IMR-90 (cell line): ENCODE data around the gene ADAMTSL4. TPM values are rescaled to one million over a fixed set of nuclear protein-coding genes. Genes with fewer than 3 reads are reported as not detected.

Source experiments
- ATAC-seq: fragments of 200-7000 bp; cut with Tn5 transposase; 2 replicates; pipeline ENCODE4 v1.9.1; 2020; ENCODE audit warnings: low read depth, mild to moderate bottlenecking, moderate library complexity
- BruUV-seq: library from RNA; stranded (reverse); fragments of 400-500 nt; replicated peaks from 2 replicates; lab custom pipeline; 2021; lab: Mats Ljungman, UMichigan
- CTCF ChIA-PET: fragments of 300-600 bp; formaldehyde crosslinking; extraction: SDS; loops from one replicate; lab custom pipeline; 2021; ENCODE audit warnings: antibody characterized with exemption; lab: Yijun Ruan, JAX
- POLR2A ChIA-PET: fragments of 300-600 bp; sonication (Branson Sonifier 250); formaldehyde crosslinking; loops from one replicate; lab custom pipeline; 2022; ENCODE audit warnings: antibody characterized with exemption; ENCODE audit not compliant: unreplicated experiment; lab: Charles Lee
- DNase-seq: peaks from one replicate; pipeline ENCODE4 v3.0.0; 2013
- H2AFZ ChIP-seq: replicated peaks from 2 replicates; pipeline ENCODE3; 2013; ENCODE audit warnings: low read length, mild to moderate bottlenecking; ENCODE audit not compliant: poor library complexity
- H2AK5ac ChIP-seq: 2 replicates; pipeline ENCODE4 v1.6.1; 2013; ENCODE audit warnings: low read depth, low read length, inconsistent platforms
- H2AK9ac ChIP-seq: replicated peaks from 2 replicates; pipeline ENCODE3; 2013; ENCODE audit warnings: mild to moderate bottlenecking, low read depth, low read length, moderate library complexity; ENCODE audit not compliant: poor library complexity
- H2BK120ac ChIP-seq: 2 replicates; pipeline ENCODE4 v1.6.1; 2013; ENCODE audit warnings: low read depth, low read length, inconsistent platforms
- H2BK15ac ChIP-seq: 3 replicates; pipeline ENCODE4 v1.6.1; 2013; ENCODE audit warnings: low read depth, low read length, inconsistent platforms
- H2BK20ac ChIP-seq: 2 replicates; pipeline ENCODE4 v1.6.1; 2013; ENCODE audit warnings: low read depth, mild to moderate bottlenecking, inconsistent platforms, low read length, moderate library complexity
- H2BK5ac ChIP-seq: 2 replicates; pipeline ENCODE4 v1.6.1; 2013; ENCODE audit warnings: mild to moderate bottlenecking, low read depth, low read length, inconsistent platforms; ENCODE audit not compliant: poor library complexity, severe bottlenecking
- H3K14ac ChIP-seq: replicated peaks from 2 replicates; pipeline ENCODE4 v1.6.1; 2013; ENCODE audit warnings: low read depth, low read length, inconsistent platforms
- H3K18ac ChIP-seq: 2 replicates; pipeline ENCODE4 v1.6.1; 2013; ENCODE audit warnings: low read depth, low read length, control low read depth
- H3K23ac ChIP-seq: 2 replicates; pipeline ENCODE4 v1.6.1; 2013; ENCODE audit warnings: low read depth, low read length, inconsistent platforms
- H3K27ac ChIP-seq: 2 replicates; pipeline ENCODE4 v1.5.1; 2013; ENCODE audit warnings: mild to moderate bottlenecking, control low read depth, low read length; ENCODE audit not compliant: insufficient read depth
- H3K27me3 ChIP-seq: 2 replicates; pipeline ENCODE4 v1.6.1; 2013; ENCODE audit warnings: low read length; ENCODE audit not compliant: control insufficient read depth, insufficient read depth
- H3K36me3 ChIP-seq: 2 replicates; pipeline ENCODE4 v1.6.1; 2013; ENCODE audit warnings: low read length, mixed read lengths; ENCODE audit not compliant: control insufficient read depth, insufficient read depth
- H3K4ac ChIP-seq: 2 replicates; pipeline ENCODE4 v1.6.1; 2013; ENCODE audit warnings: low read depth, low read length, inconsistent platforms
- H3K4me1 ChIP-seq: 2 replicates; pipeline ENCODE4 v1.6.1; 2013; ENCODE audit warnings: low read length, mixed read lengths; ENCODE audit not compliant: control insufficient read depth, insufficient read depth
- H3K4me2 ChIP-seq: 2 replicates; pipeline ENCODE4 v1.6.1; 2013; ENCODE audit warnings: low read depth, mild to moderate bottlenecking, control low read depth, low read length, moderate library complexity
- H3K4me3 ChIP-seq: 2 replicates; pipeline ENCODE4 v1.5.1; 2013; ENCODE audit warnings: low read depth, mild to moderate bottlenecking, control low read depth, low read length, moderate library complexity; ENCODE audit not compliant: insufficient read depth
- H3K56ac ChIP-seq: 2 replicates; pipeline ENCODE4 v1.6.1; 2013; ENCODE audit warnings: low read length, inconsistent platforms; ENCODE audit not compliant: insufficient read depth; ENCODE audit errors: extremely low read depth
- H3K79me1 ChIP-seq, 2 experiments: 2 replicates each; pipeline ENCODE4 v1.6.1; 2013; ENCODE audit warnings: low read length in 2 of 2, inconsistent platforms in 1 of 2, low read depth in 1 of 2
- H3K9ac ChIP-seq: 2 replicates; pipeline ENCODE4 v1.6.1; 2013; ENCODE audit warnings: low read depth, low read length, control low read depth
- H3K9me1 ChIP-seq: 2 replicates; pipeline ENCODE4 v1.6.1; 2013; ENCODE audit warnings: low read length, inconsistent platforms; ENCODE audit not compliant: insufficient read depth
- H3K9me3 ChIP-seq: 2 replicates; pipeline ENCODE4 v1.6.1; 2013; ENCODE audit warnings: low read length; ENCODE audit not compliant: control insufficient read depth, insufficient read depth
- H4K20me1 ChIP-seq: 2 replicates; pipeline ENCODE4 v1.6.1; 2013; ENCODE audit warnings: low read length, inconsistent platforms; ENCODE audit not compliant: insufficient read depth
- H4K5ac ChIP-seq: 2 replicates; pipeline ENCODE4 v1.6.1; 2013; ENCODE audit warnings: mild to moderate bottlenecking, low read depth, low read length, control low read depth
- H4K8ac ChIP-seq, 2 experiments: 2 replicates each; pipeline ENCODE4 v1.6.1; 2013; ENCODE audit warnings: low read depth in 2 of 2, low read length in 2 of 2, control low read depth in 1 of 2, inconsistent platforms in 1 of 2
- H4K91ac ChIP-seq: 2 replicates; pipeline ENCODE4 v1.6.1; 2013; ENCODE audit warnings: low read depth, low read length, inconsistent platforms; ENCODE audit not compliant: insufficient read depth
- BHLHE40 ChIP-seq: fragments of 150-350 bp; IDR thresholded peaks from 2 replicates; pipeline ENCODE4 v1.6.1; 2016; ENCODE audit warnings: mild to moderate bottlenecking, low read depth, low read length
- CEBPB ChIP-seq: IDR thresholded peaks from 2 replicates; pipeline ENCODE4 v1.6.1; 2012; ENCODE audit warnings: low read depth, low read length, improper control_type of control experiment
- CHD1 ChIP-seq: IDR thresholded peaks from 2 replicates; pipeline ENCODE4 v1.6.1; 2012; ENCODE audit warnings: low read depth, low read length, improper control_type of control experiment
- FOS ChIP-seq: fragments of 150-350 bp; IDR thresholded peaks from 2 replicates; pipeline ENCODE4 v1.6.1; 2016; ENCODE audit warnings: low read depth, low read length
- MAFK ChIP-seq: IDR thresholded peaks from 2 replicates; pipeline ENCODE4 v1.6.1; 2012; ENCODE audit warnings: low read depth, low read length, improper control_type of control experiment
- MAZ ChIP-seq: IDR thresholded peaks from 2 replicates; pipeline ENCODE4 v1.6.1; 2012; ENCODE audit warnings: low read depth, mild to moderate bottlenecking, low read length, improper control_type of control experiment, moderate library complexity, borderline replicate concordance
- RAD21 ChIP-seq: IDR thresholded peaks from 2 replicates; pipeline ENCODE4 v1.6.1; 2012; ENCODE audit warnings: low read length, improper control_type of control experiment
- RCOR1 ChIP-seq: IDR thresholded peaks from 2 replicates; pipeline ENCODE4 v1.6.1; 2012; ENCODE audit warnings: mild to moderate bottlenecking, low read length, improper control_type of control experiment; ENCODE audit not compliant: insufficient replicate concordance
- WGBS, 2 experiments: methylation state at CpG; one replicate each; pipeline versions ENCODE4 v1.1.5 to v1.1.7; 2013; ENCODE audit warnings: missing lambda C conversion rate in 2 of 2; ENCODE audit not compliant: insufficient read length in 1 of 2; ENCODE audit errors: extremely low coverage in 2 of 2; 5-methylcytosine and 5-hydroxymethylcytosine counted together
- dilution Hi-C: fragments of 300-500 bp; cut with HindIII; formaldehyde crosslinking; loops from one replicate; pipeline ENCODE4 v1.14.3; 2018; ENCODE audit warnings: low sequenced_read_pairs; ENCODE audit not compliant: unreplicated experiment
- in situ Hi-C: fragments of 300-500 bp; cut with MboI; formaldehyde crosslinking; loops from 3 replicates; pipeline ENCODE4 v1.14.3; 2019; ENCODE audit warnings: low sequenced_read_pairs, inconsistent platforms, mixed read lengths
- intact Hi-C: fragments of 100-400 bp; cut with micrococcal nuclease; formaldehyde crosslinking; loops from 2 replicates; pipeline ENCODE4 v1.10.0; 2022
- polyA plus RNA-seq, 3 experiments: library from polyadenylated mRNA; depleted of rRNA; stranded (reverse); fragments of >200 nt; gene quantifications; 2 replicates each; pipeline ENCODE4 v1.2.3, GENCODE V29; 2012; ENCODE audit warnings: low replicate concordance in 1 of 3
- total RNA-seq: library from RNA; depleted of rRNA; stranded (reverse); fragments of >200 nt; gene quantifications from 2 replicates; pipeline ENCODE4 v1.2.3, GENCODE V29; 2012
- TF ChIP-seq, protein P1 (sequence below): conservative IDR thresholded peaks from 2 replicates; pipeline ENCODE4 v1.5.1; 2012; ENCODE audit warnings: mild to moderate bottlenecking, low read depth, low read length, improper control_type of control experiment
- TF ChIP-seq, protein P2 (sequence below): fragments of 150-350 bp; IDR thresholded peaks from 2 replicates; pipeline ENCODE4 v1.6.1; 2017; ENCODE audit warnings: mild to moderate bottlenecking, antibody characterized with exemption, low read length, low read depth
- TF ChIP-seq, protein P3 (sequence below): fragments of 150-350 bp; IDR thresholded peaks from 2 replicates; pipeline ENCODE4 v1.6.1; 2016; ENCODE audit warnings: low read depth, mild to moderate bottlenecking, low read length, moderate library complexity, borderline replicate concordance

Gene ADAMTSL4
- total and polyA plus RNA-seq, 2 of the 4 experiments (the other 2 are of a cell fraction), result 0.54 to 12.2 TPM

DNA sequence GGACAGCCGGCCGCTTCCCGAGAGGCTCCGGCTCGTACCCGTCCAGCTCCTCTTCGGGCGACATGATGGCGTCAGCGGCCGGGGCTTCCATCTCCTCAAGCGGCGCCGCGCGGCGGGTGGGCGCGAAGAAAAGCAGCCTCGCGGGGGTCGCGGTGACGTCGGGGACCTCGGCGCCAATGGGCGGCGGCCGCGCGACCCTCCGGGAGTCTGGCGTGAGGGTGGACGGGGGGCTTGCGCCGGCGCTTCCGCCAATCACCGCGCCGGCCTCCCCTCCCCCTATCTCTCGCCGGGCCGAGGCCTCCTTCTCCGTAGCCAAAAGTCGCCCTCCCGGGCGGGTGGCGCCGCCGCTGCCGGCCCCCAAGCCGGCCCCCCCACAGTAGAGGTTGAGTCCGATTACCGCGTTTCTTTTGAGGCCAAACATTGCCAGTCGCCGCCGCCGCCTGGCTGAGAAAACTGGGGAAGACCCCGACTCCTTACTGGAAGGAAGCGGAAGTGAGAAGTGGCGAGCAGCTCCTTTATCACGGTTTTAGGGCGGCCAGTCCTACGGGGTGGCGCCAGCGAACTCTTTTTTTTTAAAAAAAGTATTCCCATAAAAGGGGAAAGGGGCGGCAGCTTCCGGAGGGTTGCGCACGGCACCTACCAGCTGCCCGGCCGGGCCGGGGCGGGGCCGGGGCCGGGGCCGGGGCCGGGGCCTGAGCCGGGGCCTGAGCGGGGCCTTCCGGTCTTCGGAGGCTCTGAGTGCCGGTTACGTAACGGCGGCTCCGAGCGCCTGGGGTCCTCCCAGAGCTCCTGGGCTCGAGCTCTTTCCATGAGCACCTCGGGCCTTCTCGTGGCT, 30.1 kb downstream of the ADAMTSL4 start, which contains the start of gene MCL1:
Gene MCL1 (minus strand): TSS at position 501 of the 835 bp plus-strand sequence. CDS start 80 bp downstream, at position 421.
- H2AK9ac ChIP-seq, result peak within 1 kb of the TSS; percentile 99
- no peaks in the 10 kb centered on the region for H3K27me3 ChIP-seq
- peak within 1 kb of the TSS; percentile 47; the same call in 1 of the 2 replicates for H2BK20ac ChIP-seq
- peaks cover 35% of the 10 kb centered on the region for H3K36me3 ChIP-seq
- H3K23ac ChIP-seq, result peak within 1 kb of the TSS; percentile 100
- H3K27ac ChIP-seq, result peak within 1 kb of the TSS; percentile 95
- peak within 1 kb of the TSS; percentile 88 for H2BK120ac ChIP-seq
- in situ Hi-C loops, result loop anchor here (5.0 kb wide), 1 partner anchor 33 kb away; no protein-coding TSS in a partner anchor
- ATAC-seq (peak; percentile 80), DNase-seq (peak; percentile 96)
- dilution Hi-C loops, result no loop called here
- peak within 1 kb of the TSS; percentile 93 for H3K9ac ChIP-seq
- peak within 1 kb of the TSS; percentile 93 for H3K4me3 ChIP-seq
- 1% methylated on average over 22 of the region's 94 CpGs; no CpG with 5 or more reads in 1 of the 2 experiments for WGBS, 2 experiments
- peak within 1 kb of the TSS; percentile 97 for H4K91ac ChIP-seq
- no peaks in the 10 kb centered on the region for H3K9me3 ChIP-seq
- H3K9me1 ChIP-seq, result peaks cover 6% of the 10 kb centered on the region; the same call in 1 of the 2 replicates
- H3K56ac ChIP-seq, result peak within 1 kb of the TSS; percentile 99
- peaks cover 11 to 20% of the 10 kb centered on the region in 2 experiments; a peak in 3 of 4 replicates for H3K79me1 ChIP-seq
- H3K4me1 ChIP-seq, result peaks cover 8% of the 10 kb centered on the region
- BruUV-seq, result no TSS peak
- H2BK5ac ChIP-seq, result peak within 1 kb of the TSS; percentile 97
- peaks cover 51% of the 10 kb centered on the region for H4K20me1 ChIP-seq
- ChIA-PET CTCF (interaction anchor here (1.0 to 3.4 kb wide), 4 partner anchors 15 to 41 kb away, joined by 3 to 8 read pairs (median 5); no protein-coding TSS in a partner anchor), POLR2A (interaction anchor here (0.5 to 1.6 kb wide), 24 partner anchors 8 to 429 kb away, joined by 3 to 24 read pairs (median 4); partner anchors contain the start of genes ENSA and PRUNE1)
- peak within 1 kb of the TSS; percentile 100 for H3K14ac ChIP-seq
- intact Hi-C loops, result loop anchor here (2.0 kb wide), 2 partner anchors 31 to 233 kb away; no protein-coding TSS in a partner anchor
- peak within 1 kb of the TSS; percentile 61 for H2BK15ac ChIP-seq
- H4K8ac ChIP-seq, result peak within 1 kb of the TSS; percentile 72 to 99
- peak within 1 kb of the TSS; percentile 99 for H3K4me2 ChIP-seq
- H2AK5ac ChIP-seq, result peak within 1 kb of the TSS; percentile 97
- peak within 1 kb of the TSS; percentile 100 for H3K4ac ChIP-seq
- peak within 1 kb of the TSS; percentile 92 for H4K5ac ChIP-seq
- peak within 1 kb of the TSS; percentile 93 for H3K18ac ChIP-seq
- peak within 1 kb of the TSS; percentile 89 for H2AFZ ChIP-seq
- TF ChIP-seq, protein P1, sequence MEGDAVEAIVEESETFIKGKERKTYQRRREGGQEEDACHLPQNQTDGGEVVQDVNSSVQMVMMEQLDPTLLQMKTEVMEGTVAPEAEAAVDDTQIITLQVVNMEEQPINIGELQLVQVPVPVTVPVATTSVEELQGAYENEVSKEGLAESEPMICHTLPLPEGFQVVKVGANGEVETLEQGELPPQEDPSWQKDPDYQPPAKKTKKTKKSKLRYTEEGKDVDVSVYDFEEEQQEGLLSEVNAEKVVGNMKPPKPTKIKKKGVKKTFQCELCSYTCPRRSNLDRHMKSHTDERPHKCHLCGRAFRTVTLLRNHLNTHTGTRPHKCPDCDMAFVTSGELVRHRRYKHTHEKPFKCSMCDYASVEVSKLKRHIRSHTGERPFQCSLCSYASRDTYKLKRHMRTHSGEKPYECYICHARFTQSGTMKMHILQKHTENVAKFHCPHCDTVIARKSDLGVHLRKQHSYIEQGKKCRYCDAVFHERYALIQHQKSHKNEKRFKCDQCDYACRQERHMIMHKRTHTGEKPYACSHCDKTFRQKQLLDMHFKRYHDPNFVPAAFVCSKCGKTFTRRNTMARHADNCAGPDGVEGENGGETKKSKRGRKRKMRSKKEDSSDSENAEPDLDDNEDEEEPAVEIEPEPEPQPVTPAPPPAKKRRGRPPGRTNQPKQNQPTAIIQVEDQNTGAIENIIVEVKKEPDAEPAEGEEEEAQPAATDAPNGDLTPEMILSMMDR, result 0 out of 2 replicates have a peak, but pooled peaks have one; percentile 16
- TF ChIP-seq RAD21, result peak; percentile 27; the same call in 1 of the 2 replicates
- 0 out of 2 replicates have a peak, but pooled peaks have one; percentile 58 for TF ChIP-seq CEBPB
- TF ChIP-seq RCOR1, result no peak
- peak; percentile 37; the same call in 1 of the 2 replicates for TF ChIP-seq MAZ
- TF ChIP-seq FOS, result peak; percentile 22; the same call in 1 of the 2 replicates
- no peak for TF ChIP-seq MAFK
- TF ChIP-seq, protein P2, sequence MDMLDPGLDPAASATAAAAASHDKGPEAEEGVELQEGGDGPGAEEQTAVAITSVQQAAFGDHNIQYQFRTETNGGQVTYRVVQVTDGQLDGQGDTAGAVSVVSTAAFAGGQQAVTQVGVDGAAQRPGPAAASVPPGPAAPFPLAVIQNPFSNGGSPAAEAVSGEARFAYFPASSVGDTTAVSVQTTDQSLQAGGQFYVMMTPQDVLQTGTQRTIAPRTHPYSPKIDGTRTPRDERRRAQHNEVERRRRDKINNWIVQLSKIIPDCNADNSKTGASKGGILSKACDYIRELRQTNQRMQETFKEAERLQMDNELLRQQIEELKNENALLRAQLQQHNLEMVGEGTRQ, result no peak
- peak; percentile 29; the same call in 1 of the 2 replicates for TF ChIP-seq BHLHE40
- TF ChIP-seq, protein P3, sequence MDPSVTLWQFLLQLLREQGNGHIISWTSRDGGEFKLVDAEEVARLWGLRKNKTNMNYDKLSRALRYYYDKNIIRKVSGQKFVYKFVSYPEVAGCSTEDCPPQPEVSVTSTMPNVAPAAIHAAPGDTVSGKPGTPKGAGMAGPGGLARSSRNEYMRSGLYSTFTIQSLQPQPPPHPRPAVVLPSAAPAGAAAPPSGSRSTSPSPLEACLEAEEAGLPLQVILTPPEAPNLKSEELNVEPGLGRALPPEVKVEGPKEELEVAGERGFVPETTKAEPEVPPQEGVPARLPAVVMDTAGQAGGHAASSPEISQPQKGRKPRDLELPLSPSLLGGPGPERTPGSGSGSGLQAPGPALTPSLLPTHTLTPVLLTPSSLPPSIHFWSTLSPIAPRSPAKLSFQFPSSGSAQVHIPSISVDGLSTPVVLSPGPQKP, result peak; percentile 96
- TF ChIP-seq CHD1, result peak; percentile 52
